SK-N-SH (cell line): Measurements from ENCODE around the gene MYO9A. TPM values are rescaled to one million over a fixed set of nuclear protein-coding genes. Genes with fewer than 3 reads are reported as not detected.

Experiments used
- CTCF ChIA-PET: fragments of 300-600, 350-600 bp; formaldehyde crosslinking; extraction: SDS; loops from one replicate; lab custom pipeline; 2021; lab: Yijun Ruan, JAX
- POLR2A ChIA-PET: fragments of 350-600 bp; sonication (Branson Sonifier 250); formaldehyde crosslinking; extraction: SDS; loops from one replicate; lab custom pipeline; 2020; ENCODE audit warnings: antibody characterized with exemption, inconsistent platforms; lab: Yijun Ruan, JAX
- DNase-seq: peaks from one replicate; pipeline ENCODE4 v3.0.0; 2012
- H2AFZ ChIP-seq: fragments of 200-600 bp; sonication (generic); 2 replicates; pipeline ENCODE4 v1.8.1; 2016; ENCODE audit warnings: antibody characterized with exemption, mild to moderate bottlenecking, low read depth
- H3F3A ChIP-seq: fragments of 200-600 bp; sonication (generic); replicated peaks from 2 replicates; pipeline ENCODE3; 2016; ENCODE audit warnings: antibody characterized with exemption, mild to moderate bottlenecking; ENCODE audit not compliant: insufficient read depth
- H3K27ac ChIP-seq, 2 experiments: fragments of 200-500 bp in 1 of 2; fragments of 200-600 bp in 1 of 2; sonication (Bioruptor generic) in 1 of 2; sonication (generic), shearing (Covaris generic) in 1 of 2; 2 replicates each; pipeline versions ENCODE4 v1.5.1 to v1.6.1; 2014 to 2016; ENCODE audit warnings: low read depth in 2 of 2, inconsistent platforms in 1 of 2, low read length in 1 of 2, mild to moderate bottlenecking in 1 of 2, mixed read lengths in 1 of 2
- H3K27me3 ChIP-seq: fragments of 200-600 bp; sonication (generic), shearing (Covaris generic); 2 replicates; pipeline ENCODE4 v1.6.1; 2016; ENCODE audit warnings: mixed run types; ENCODE audit not compliant: insufficient read depth
- H3K36me3 ChIP-seq, 2 experiments: fragments of 200-500 bp in 1 of 2; fragments of 200-600 bp in 1 of 2; sonication (Bioruptor generic) in 1 of 2; sonication (generic) in 1 of 2; replicated peaks in 1 of 2; 2 replicates each; pipeline versions ENCODE3 to v1.5.1; 2014 to 2016; ENCODE audit warnings: low read length in 1 of 2, mild to moderate bottlenecking in 1 of 2; ENCODE audit not compliant: insufficient read depth in 2 of 2, control insufficient read depth in 1 of 2
- H3K4me1 ChIP-seq, 2 experiments: fragments of 200-500 bp in 1 of 2; fragments of 200-600 bp in 1 of 2; sonication (Bioruptor generic) in 1 of 2; sonication (generic), shearing (Covaris generic) in 1 of 2; 2 replicates each; pipeline versions ENCODE4 v1.5.1 to v1.6.1; 2014 to 2016; ENCODE audit warnings: low read depth in 1 of 2, low read length in 1 of 2, mixed run types in 1 of 2; ENCODE audit not compliant: insufficient read depth in 2 of 2, control insufficient read depth in 1 of 2
- H3K4me2 ChIP-seq: fragments of 200-600 bp; sonication (generic), shearing (Covaris generic); 2 replicates; pipeline ENCODE4 v1.6.1; 2017; ENCODE audit warnings: mixed run types
- H3K4me3 ChIP-seq, 2 experiments: fragments of 200-500 bp in 1 of 2; fragments of 200-600 bp in 1 of 2; sonication (Bioruptor generic) in 1 of 2; sonication (generic), shearing (Covaris generic) in 1 of 2; 2 replicates each; pipeline versions ENCODE4 v1.5.1 to v1.8.1; 2014 to 2016; ENCODE audit warnings: low read depth in 2 of 2, inconsistent platforms in 1 of 2, low read length in 1 of 2, mild to moderate bottlenecking in 1 of 2, mixed read lengths in 1 of 2, moderate library complexity in 1 of 2
- H3K79me2 ChIP-seq: fragments of 200-600 bp; sonication (generic); 2 replicates; pipeline ENCODE4 v1.8.1; 2017; ENCODE audit warnings: mild to moderate bottlenecking; ENCODE audit not compliant: insufficient read depth
- H3K9ac ChIP-seq: fragments of 200-600 bp; sonication (generic); 2 replicates; pipeline ENCODE4 v1.6.1; 2017; ENCODE audit warnings: mixed run types
- H3K9me2 ChIP-seq: fragments of 200-600 bp; sonication (generic); 2 replicates; pipeline ENCODE4 v1.6.1; 2017; ENCODE audit warnings: mixed run types
- H3K9me3 ChIP-seq: fragments of 200-600 bp; sonication (generic); 2 replicates; pipeline ENCODE4 v1.6.1; 2017; ENCODE audit warnings: mixed run types, mild to moderate bottlenecking, moderate library complexity
- H4K20me1 ChIP-seq: fragments of 200-600 bp; sonication (generic); 2 replicates; pipeline ENCODE4 v1.6.1; 2017; ENCODE audit warnings: mild to moderate bottlenecking, mixed run types; ENCODE audit not compliant: insufficient read depth
- ELF1 ChIP-seq: IDR thresholded peaks from 2 replicates; pipeline ENCODE4 v1.4.0; 2012
- MAX ChIP-seq: IDR thresholded peaks from 2 replicates; pipeline ENCODE4 v1.4.0; 2012; ENCODE audit warnings: low read depth
- MEF2A ChIP-seq: IDR thresholded peaks from 2 replicates; pipeline ENCODE4 v1.4.0; 2012; ENCODE audit warnings: low read depth, borderline replicate concordance
- NRF1 ChIP-seq: IDR thresholded peaks from 2 replicates; pipeline ENCODE4 v1.6.1; 2012; ENCODE audit warnings: low read depth, mild to moderate bottlenecking, low read length
- RXRA ChIP-seq: IDR thresholded peaks from 2 replicates; pipeline ENCODE4 v1.4.0; 2012; ENCODE audit warnings: low read depth, mild to moderate bottlenecking, borderline replicate concordance
- TCF12 ChIP-seq: IDR thresholded peaks from 2 replicates; pipeline ENCODE4 v1.4.0; 2012
- USF1 ChIP-seq: IDR thresholded peaks from 2 replicates; pipeline ENCODE4 v1.4.0; 2012; ENCODE audit warnings: low read depth, borderline replicate concordance
- WGBS: methylation state at CpG from one replicate; pipeline ENCODE4 v1.1.6; 2017; ENCODE audit warnings: low lambda C conversion rate; 5-methylcytosine and 5-hydroxymethylcytosine counted together
- polyA plus RNA-seq, 3 experiments: library from polyadenylated mRNA; depleted of rRNA; stranded (reverse); fragments of >200 nt; gene quantifications; 2 replicates each; pipeline ENCODE4 v1.2.3, GENCODE V29; 2012
- small RNA-seq, 7 experiments: library from RNA; depleted of rRNA; stranded (forward); fragments of <200 nt; gene quantifications; one replicate each; pipeline ENCODE3, GENCODE V24; 2012

MYO9A gene
- polyA plus RNA-seq, 1 of the 3 experiments (the other 2 are of a cell fraction), result 4.1 TPM

DNA sequence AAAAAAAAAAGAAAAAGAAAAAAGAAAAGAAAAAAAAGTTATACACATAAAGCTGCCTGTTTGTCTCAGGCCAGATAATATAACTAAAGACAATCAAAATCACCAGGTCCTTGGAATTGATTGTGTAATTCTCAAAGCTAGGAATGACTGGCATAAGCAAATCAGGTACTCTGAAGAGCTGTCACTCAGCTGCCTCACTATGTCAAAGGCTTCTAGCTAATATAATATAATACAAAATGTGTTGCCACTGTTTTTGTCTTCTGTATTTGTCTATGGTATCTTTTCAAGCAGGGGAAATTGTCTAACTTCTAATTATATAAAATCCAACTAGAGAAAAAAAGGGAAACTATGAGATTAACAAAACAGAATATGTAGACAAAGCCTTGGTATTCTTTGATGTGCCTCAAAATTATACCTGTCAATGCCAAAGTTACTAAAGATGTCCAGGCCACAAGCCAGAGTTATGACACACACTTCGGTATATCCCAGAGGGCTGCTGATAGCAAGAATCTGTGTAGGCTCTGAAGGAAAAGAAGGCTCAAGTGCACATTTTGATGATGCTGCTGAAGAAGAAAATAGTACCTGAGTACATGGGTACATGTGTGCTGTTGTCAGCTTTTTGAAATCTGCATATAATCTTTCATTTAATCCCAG is 344.6 kb downstream of the MYO9A start:
- ChIA-PET POLR2A (no interaction called here), CTCF (interaction anchor here (0.6 to 1.4 kb wide), 4 partner anchors 28 to 382 kb away, joined by 3 to 8 read pairs (median 3); no protein-coding TSS in a partner anchor)
- Histone ChIP-seq H3K36me3 (peaks cover 0 to 20% of the 10 kb centered on the region in 2 experiments), H3K4me1 (no peaks in the 10 kb centered on the region), H4K20me1 (no peaks in the 10 kb centered on the region), H3K9ac (no peak overlapping the region), H3K27ac (no peak overlapping the region), H3K27me3 (no peaks in the 10 kb centered on the region), H3K4me2 (no peak overlapping the region), H3F3A (peaks cover 4% of the 10 kb centered on the region), H3K9me3 (no peaks in the 10 kb centered on the region), H3K79me2 (no peaks in the 10 kb centered on the region), H2AFZ (no peak overlapping the region), H3K9me2 (no peaks in the 10 kb centered on the region), H3K4me3 (no peak overlapping the region)
- TF ChIP-seq TCF12, result peak; percentile 36; the same call in 1 of the 2 replicates
- TF ChIP-seq USF1, result no peak
- no peak for TF ChIP-seq NRF1
- TF ChIP-seq MEF2A, result no peak
- no peak for TF ChIP-seq ELF1
- TF ChIP-seq RXRA, result no peak
- no peak for TF ChIP-seq MAX
- no peak for DNase-seq
- 71% methylated on average over 1 of the region's 1 CpG for WGBS

Small RNAs within 50 kb of the gene (small RNA-seq; reads per million reads assigned to genes)
- gene RNA5SP399 (0 reads per million in 7 experiments), gene RNU2-65P (0 reads per million in 7 experiments)

Other genes with a start within 250 kb of the MYO9A start
- gene SENP8, start 253 bp upstream of the MYO9A start, polyA plus RNA-seq (2012; rRNA removed), result 1.4 and 1.7 TPM in 2 replicates
- 0.06 and 0.10 TPM in 2 replicates for gene GRAMD2A, start 79.6 kb upstream of the MYO9A start, polyA plus RNA-seq (2012; rRNA removed)
- gene PKM, start 113.0 kb upstream of the MYO9A start, polyA plus RNA-seq (2012; rRNA removed), result 1,453 and 1,539 TPM in 2 replicates
- gene PARP6, start 154.4 kb upstream of the MYO9A start, polyA plus RNA-seq (2012; rRNA removed), result 57.7 and 76.6 TPM in 2 replicates
- 0.20 and 0.29 TPM in 2 replicates for gene CELF6, start 202.0 kb upstream of the MYO9A start, polyA plus RNA-seq (2012; rRNA removed)